ENCODE measurements around the gene HSD17B7.

DNA sequence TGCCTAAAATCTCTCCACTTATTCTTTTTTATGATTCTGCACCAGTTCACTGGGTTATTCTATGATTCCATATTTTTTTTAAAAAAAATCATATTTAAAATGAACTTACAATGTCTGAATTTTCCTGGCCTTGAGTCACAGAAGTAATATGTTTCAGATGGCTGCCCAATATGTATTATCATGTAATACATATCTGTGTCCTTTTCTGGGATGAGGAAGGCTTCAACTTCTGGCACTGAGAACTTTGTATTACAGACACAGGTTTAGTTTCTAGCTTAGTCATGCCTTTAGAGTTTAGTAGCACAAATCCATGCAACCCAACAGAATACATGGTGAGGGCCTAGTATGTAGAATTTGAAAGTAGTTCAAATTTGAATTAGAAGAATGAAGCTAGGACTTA lies 7.8 kb upstream of the HSD17B7 start:
- TF ChIP-seq EP300 (IDR thresholded peaks at IDR 0.05; ENCODE audit: borderline replicate concordance in 1 of 2, low read depth in 2 of 2, low read length in 2 of 2): no peak
- no peak for TF ChIP-seq ASH2L (IDR thresholded peaks at IDR 0.05; ENCODE audit: low read length)
- TF ChIP-seq, protein P1, sequence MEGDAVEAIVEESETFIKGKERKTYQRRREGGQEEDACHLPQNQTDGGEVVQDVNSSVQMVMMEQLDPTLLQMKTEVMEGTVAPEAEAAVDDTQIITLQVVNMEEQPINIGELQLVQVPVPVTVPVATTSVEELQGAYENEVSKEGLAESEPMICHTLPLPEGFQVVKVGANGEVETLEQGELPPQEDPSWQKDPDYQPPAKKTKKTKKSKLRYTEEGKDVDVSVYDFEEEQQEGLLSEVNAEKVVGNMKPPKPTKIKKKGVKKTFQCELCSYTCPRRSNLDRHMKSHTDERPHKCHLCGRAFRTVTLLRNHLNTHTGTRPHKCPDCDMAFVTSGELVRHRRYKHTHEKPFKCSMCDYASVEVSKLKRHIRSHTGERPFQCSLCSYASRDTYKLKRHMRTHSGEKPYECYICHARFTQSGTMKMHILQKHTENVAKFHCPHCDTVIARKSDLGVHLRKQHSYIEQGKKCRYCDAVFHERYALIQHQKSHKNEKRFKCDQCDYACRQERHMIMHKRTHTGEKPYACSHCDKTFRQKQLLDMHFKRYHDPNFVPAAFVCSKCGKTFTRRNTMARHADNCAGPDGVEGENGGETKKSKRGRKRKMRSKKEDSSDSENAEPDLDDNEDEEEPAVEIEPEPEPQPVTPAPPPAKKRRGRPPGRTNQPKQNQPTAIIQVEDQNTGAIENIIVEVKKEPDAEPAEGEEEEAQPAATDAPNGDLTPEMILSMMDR (IDR thresholded peaks at IDR 0.05; ENCODE audit: control extremely low read depth in 1 of 3, insufficient read depth in 1 of 3, low read depth in 1 of 3, low read length in 3 of 3): no peak
- TF ChIP-seq GABPA (IDR thresholded peaks at IDR 0.05; ENCODE audit: borderline replicate concordance, insufficient read depth, low read length): no peak
